Measurements from ENCODE around the gene COL27A1. TPM values are rescaled to one million over a fixed set of nuclear protein-coding genes. Genes with fewer than 3 reads are reported as not detected.
"Not testable (repeated sequence)": the region's sequence is repeated elsewhere in the genome, so short reads cannot be mapped to it uniquely, and the experiment has no call there.

Gene COL27A1
- total and polyA plus RNA-seq, 2 experiments from 2014 or later = 44.6 to 47.0 TPM

DNA sequence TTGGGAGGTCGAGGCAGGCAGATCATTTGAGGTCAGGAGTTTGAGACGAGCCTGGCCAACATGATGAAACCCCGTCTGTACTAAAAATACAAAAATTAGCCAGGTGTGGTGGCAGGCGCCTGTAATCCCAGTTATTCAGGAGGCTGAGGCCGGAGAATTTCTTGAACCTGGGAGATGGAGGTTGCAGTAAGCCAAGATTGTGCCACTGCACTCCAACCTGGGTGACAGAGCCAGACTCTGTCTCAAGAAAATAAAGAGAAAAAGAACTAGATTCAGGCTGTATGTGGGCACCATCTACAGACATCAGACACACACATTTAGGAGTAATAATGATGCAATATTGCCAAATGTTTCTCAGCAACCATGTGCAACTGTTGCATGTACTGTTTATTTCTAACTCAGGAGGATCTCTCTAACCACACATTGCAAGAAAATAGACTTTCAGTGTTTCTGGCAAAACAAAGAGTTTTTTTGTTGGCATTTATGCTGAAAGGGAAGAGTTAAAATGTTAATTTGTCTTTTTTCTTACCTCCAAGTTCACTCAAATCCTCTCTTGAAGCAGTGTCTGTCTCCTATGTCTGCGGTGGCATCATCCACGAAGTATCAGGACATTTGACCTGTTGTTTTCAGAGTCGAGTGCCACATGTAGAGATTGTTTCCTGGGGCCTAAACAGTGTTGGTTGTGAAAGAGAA, 162.5 kb downstream of the COL27A1 start:
- H3K4me2 ChIP-seq = no peak overlapping the region
- H3K36me3 ChIP-seq (replicated peaks; ENCODE audit: insufficient read depth, low read depth) = no peaks in the 10 kb centered on the region
- TF ChIP-seq EZH2 (IDR thresholded peaks at IDR 0.05; ENCODE audit: borderline replicate concordance) (no peak), EZH2phosphoT487 (IDR thresholded peaks at IDR 0.05; ENCODE audit: low read depth, severe bottlenecking, unreplicated experiment) (no peak)
- TF ChIP-seq, protein P1, sequence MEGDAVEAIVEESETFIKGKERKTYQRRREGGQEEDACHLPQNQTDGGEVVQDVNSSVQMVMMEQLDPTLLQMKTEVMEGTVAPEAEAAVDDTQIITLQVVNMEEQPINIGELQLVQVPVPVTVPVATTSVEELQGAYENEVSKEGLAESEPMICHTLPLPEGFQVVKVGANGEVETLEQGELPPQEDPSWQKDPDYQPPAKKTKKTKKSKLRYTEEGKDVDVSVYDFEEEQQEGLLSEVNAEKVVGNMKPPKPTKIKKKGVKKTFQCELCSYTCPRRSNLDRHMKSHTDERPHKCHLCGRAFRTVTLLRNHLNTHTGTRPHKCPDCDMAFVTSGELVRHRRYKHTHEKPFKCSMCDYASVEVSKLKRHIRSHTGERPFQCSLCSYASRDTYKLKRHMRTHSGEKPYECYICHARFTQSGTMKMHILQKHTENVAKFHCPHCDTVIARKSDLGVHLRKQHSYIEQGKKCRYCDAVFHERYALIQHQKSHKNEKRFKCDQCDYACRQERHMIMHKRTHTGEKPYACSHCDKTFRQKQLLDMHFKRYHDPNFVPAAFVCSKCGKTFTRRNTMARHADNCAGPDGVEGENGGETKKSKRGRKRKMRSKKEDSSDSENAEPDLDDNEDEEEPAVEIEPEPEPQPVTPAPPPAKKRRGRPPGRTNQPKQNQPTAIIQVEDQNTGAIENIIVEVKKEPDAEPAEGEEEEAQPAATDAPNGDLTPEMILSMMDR (IDR thresholded peaks at IDR 0.05; ENCODE audit: poor library complexity) = no peak
- peak overlapping the region; percentile 48 for H3K27ac ChIP-seq
- no peak overlapping the region for H2AFZ ChIP-seq
- 91% methylated on average over 8 of the region's 8 CpGs for WGBS (ENCODE audit: low lambda C conversion rate, missing lambda C conversion rate)
- no peak for DNase-seq (ENCODE audit: low spot score)
- no peaks in the 10 kb centered on the region for H3K9me3 ChIP-seq (ENCODE audit: low read depth)
- no peaks in the 10 kb centered on the region for H3K79me2 ChIP-seq
- no peak overlapping the region for H3K4me3 ChIP-seq
- H3K9me2 ChIP-seq (replicated peaks; ENCODE audit: insufficient read depth) = no peaks in the 10 kb centered on the region
- peaks cover 3% of the 10 kb centered on the region for H3K4me1 ChIP-seq (ENCODE audit: insufficient read depth)
- H3K27me3 ChIP-seq = no peaks in the 10 kb centered on the region
- H4K20me1 ChIP-seq (ENCODE audit: insufficient read depth, poor library complexity, severe bottlenecking) = no peaks in the 10 kb centered on the region

DNA sequence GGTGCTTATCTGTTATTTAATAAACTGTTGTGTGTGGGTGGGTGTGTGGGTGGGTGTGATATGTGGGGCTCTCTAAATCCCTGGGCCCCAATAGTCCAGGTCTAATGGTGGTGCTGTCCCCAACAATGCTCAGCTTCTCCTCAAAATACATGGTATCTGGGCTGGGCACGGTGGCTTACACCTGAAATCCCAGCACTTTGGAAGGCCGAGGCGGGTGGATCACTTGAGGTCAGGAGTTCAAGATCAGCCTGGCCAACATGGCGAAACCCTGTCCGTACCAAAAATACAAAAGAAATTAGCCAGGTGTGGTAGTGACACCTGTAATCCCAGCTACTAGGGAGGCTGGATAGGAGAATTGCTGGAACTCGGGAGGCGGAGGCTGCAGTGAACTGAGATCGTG, 163.1 kb downstream of the COL27A1 start:
- Histone ChIP-seq H3K27me3 (no peaks in the 10 kb centered on the region), H3K9me3 (ENCODE audit: low read depth) (no peaks in the 10 kb centered on the region), H4K20me1 (ENCODE audit: insufficient read depth, poor library complexity, severe bottlenecking) (no peaks in the 10 kb centered on the region), H3K27ac (peak overlapping the region; percentile 48), H3K4me1 (ENCODE audit: insufficient read depth) (peaks cover 3% of the 10 kb centered on the region), H3K9me2 (replicated peaks; ENCODE audit: insufficient read depth) (no peaks in the 10 kb centered on the region), H3K36me3 (replicated peaks; ENCODE audit: insufficient read depth, low read depth) (no peaks in the 10 kb centered on the region), H2AFZ (no peak overlapping the region), H3K79me2 (no peaks in the 10 kb centered on the region), H3K4me3 (no peak overlapping the region), H3K4me2 (no peak overlapping the region)
- DNase-seq (ENCODE audit: low spot score) = no peak
- WGBS (ENCODE audit: low lambda C conversion rate, missing lambda C conversion rate) = 92% methylated on average over 8 of the region's 8 CpGs
- TF ChIP-seq, protein P1 (IDR thresholded peaks at IDR 0.05; ENCODE audit: poor library complexity) = no peak
- TF ChIP-seq EZH2phosphoT487 (IDR thresholded peaks at IDR 0.05; ENCODE audit: low read depth, severe bottlenecking, unreplicated experiment) (no peak), EZH2 (IDR thresholded peaks at IDR 0.05; ENCODE audit: borderline replicate concordance) (no peak)

DNA sequence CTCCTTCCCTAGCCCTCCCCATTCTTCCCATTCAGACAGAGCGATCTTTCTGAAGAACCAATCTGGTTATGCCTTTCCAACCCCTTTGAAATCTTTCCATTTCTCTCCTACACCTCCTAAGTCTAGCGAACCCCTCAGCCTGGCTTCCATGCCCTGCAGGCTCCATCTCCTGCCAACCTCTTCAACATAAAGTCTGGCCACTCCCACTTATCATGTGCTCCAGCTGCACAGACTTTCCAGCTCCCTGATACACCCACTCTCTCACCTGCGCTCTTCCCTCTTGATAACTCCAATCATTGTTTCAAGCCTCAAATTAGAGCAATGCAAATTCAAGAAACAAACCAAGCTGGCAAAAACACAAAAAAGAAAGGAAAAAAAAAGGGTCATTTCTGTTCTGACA, 163.8 kb downstream of the COL27A1 start:
- H3K4me2 ChIP-seq = no peak overlapping the region
- H3K4me3 ChIP-seq = no peak overlapping the region
- no peak overlapping the region for H3K27ac ChIP-seq
- H3K27me3 ChIP-seq = no peaks in the 10 kb centered on the region
- TF ChIP-seq, protein P1 (IDR thresholded peaks at IDR 0.05; ENCODE audit: poor library complexity) = no peak
- no peak for TF ChIP-seq EZH2 (IDR thresholded peaks at IDR 0.05; ENCODE audit: borderline replicate concordance)
- TF ChIP-seq EZH2phosphoT487 (IDR thresholded peaks at IDR 0.05; ENCODE audit: low read depth, severe bottlenecking, unreplicated experiment) = no peak
- no peaks in the 10 kb centered on the region for H4K20me1 ChIP-seq (ENCODE audit: insufficient read depth, poor library complexity, severe bottlenecking)
- no peaks in the 10 kb centered on the region for H3K36me3 ChIP-seq (replicated peaks; ENCODE audit: insufficient read depth, low read depth)
- H3K9me3 ChIP-seq (ENCODE audit: low read depth) = no peaks in the 10 kb centered on the region
- no peak overlapping the region for H2AFZ ChIP-seq
- peaks cover 3% of the 10 kb centered on the region for H3K4me1 ChIP-seq (ENCODE audit: insufficient read depth)
- DNase-seq (ENCODE audit: low spot score) = no peak
- no peaks in the 10 kb centered on the region for H3K9me2 ChIP-seq (replicated peaks; ENCODE audit: insufficient read depth)
- H3K79me2 ChIP-seq = peaks cover 2% of the 10 kb centered on the region
- 77% methylated on average over 3 of the region's 3 CpGs for WGBS (ENCODE audit: low lambda C conversion rate, missing lambda C conversion rate)

DNA sequence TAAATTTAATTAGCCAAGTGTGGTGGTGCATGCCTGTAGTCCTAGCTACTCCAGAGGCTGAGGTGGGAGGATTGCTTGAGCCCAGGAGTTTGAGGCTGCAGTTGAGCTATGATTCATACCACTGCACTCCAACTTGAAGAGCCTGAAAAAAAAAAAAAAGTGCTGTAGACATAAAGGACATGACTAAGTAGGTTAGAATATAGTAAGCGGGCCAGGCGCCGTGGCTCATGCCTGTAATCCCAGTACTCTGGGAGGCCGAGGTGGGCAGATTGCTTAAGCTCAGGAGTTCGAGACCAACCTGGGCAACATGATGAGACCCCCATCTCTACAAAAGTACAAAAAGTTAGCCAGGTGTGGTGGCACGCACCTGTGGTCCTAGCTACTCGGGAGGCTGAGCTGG, 165.4 kb downstream of the COL27A1 start:
- not testable (repeated sequence) for H3K4me1 ChIP-seq (ENCODE audit: insufficient read depth); DNase-seq (ENCODE audit: low spot score); H3K9me3 ChIP-seq (ENCODE audit: low read depth); H3K4me3 ChIP-seq; H3K79me2 ChIP-seq; H3K4me2 ChIP-seq; H2AFZ ChIP-seq; H3K27ac ChIP-seq; H3K9me2 ChIP-seq (replicated peaks; ENCODE audit: insufficient read depth); H3K36me3 ChIP-seq (replicated peaks; ENCODE audit: insufficient read depth, low read depth); H4K20me1 ChIP-seq (ENCODE audit: insufficient read depth, poor library complexity, severe bottlenecking); H3K27me3 ChIP-seq
- WGBS (ENCODE audit: low lambda C conversion rate, missing lambda C conversion rate) = 92% methylated on average over 7 of the region's 7 CpGs
